SK-N-SH (cell line): ENCODE data around the gene MYCBPAP. TPM values are rescaled to one million over a fixed set of nuclear protein-coding genes. Genes with fewer than 3 reads are reported as not detected.

Experiments used
- CTCF ChIA-PET: fragments of 300-600, 350-600 bp; formaldehyde crosslinking; extraction: SDS; loops from one replicate; lab custom pipeline; 2021; lab: Yijun Ruan, JAX
- POLR2A ChIA-PET: fragments of 350-600 bp; sonication (Branson Sonifier 250); formaldehyde crosslinking; extraction: SDS; loops from one replicate; lab custom pipeline; 2020; ENCODE audit warnings: antibody characterized with exemption, inconsistent platforms; lab: Yijun Ruan, JAX
- DNase-seq: peaks from one replicate; pipeline ENCODE4 v3.0.0; 2012
- H2AFZ ChIP-seq: fragments of 200-600 bp; sonication (generic); 2 replicates; pipeline ENCODE4 v1.8.1; 2016; ENCODE audit warnings: antibody characterized with exemption, mild to moderate bottlenecking, low read depth
- H3F3A ChIP-seq: fragments of 200-600 bp; sonication (generic); replicated peaks from 2 replicates; pipeline ENCODE3; 2016; ENCODE audit warnings: antibody characterized with exemption, mild to moderate bottlenecking; ENCODE audit not compliant: insufficient read depth
- H3K27ac ChIP-seq, 2 experiments: fragments of 200-500 bp in 1 of 2; fragments of 200-600 bp in 1 of 2; sonication (Bioruptor generic) in 1 of 2; sonication (generic), shearing (Covaris generic) in 1 of 2; 2 replicates each; pipeline versions ENCODE4 v1.5.1 to v1.6.1; 2014 to 2016; ENCODE audit warnings: low read depth in 2 of 2, inconsistent platforms in 1 of 2, low read length in 1 of 2, mild to moderate bottlenecking in 1 of 2, mixed read lengths in 1 of 2
- H3K27me3 ChIP-seq: fragments of 200-600 bp; sonication (generic), shearing (Covaris generic); 2 replicates; pipeline ENCODE4 v1.6.1; 2016; ENCODE audit warnings: mixed run types; ENCODE audit not compliant: insufficient read depth
- H3K36me3 ChIP-seq, 2 experiments: fragments of 200-500 bp in 1 of 2; fragments of 200-600 bp in 1 of 2; sonication (Bioruptor generic) in 1 of 2; sonication (generic) in 1 of 2; replicated peaks in 1 of 2; 2 replicates each; pipeline versions ENCODE3 to v1.5.1; 2014 to 2016; ENCODE audit warnings: low read length in 1 of 2, mild to moderate bottlenecking in 1 of 2; ENCODE audit not compliant: insufficient read depth in 2 of 2, control insufficient read depth in 1 of 2
- H3K4me1 ChIP-seq, 2 experiments: fragments of 200-500 bp in 1 of 2; fragments of 200-600 bp in 1 of 2; sonication (Bioruptor generic) in 1 of 2; sonication (generic), shearing (Covaris generic) in 1 of 2; 2 replicates each; pipeline versions ENCODE4 v1.5.1 to v1.6.1; 2014 to 2016; ENCODE audit warnings: low read depth in 1 of 2, low read length in 1 of 2, mixed run types in 1 of 2; ENCODE audit not compliant: insufficient read depth in 2 of 2, control insufficient read depth in 1 of 2
- H3K4me2 ChIP-seq: fragments of 200-600 bp; sonication (generic), shearing (Covaris generic); 2 replicates; pipeline ENCODE4 v1.6.1; 2017; ENCODE audit warnings: mixed run types
- H3K4me3 ChIP-seq, 2 experiments: fragments of 200-500 bp in 1 of 2; fragments of 200-600 bp in 1 of 2; sonication (Bioruptor generic) in 1 of 2; sonication (generic), shearing (Covaris generic) in 1 of 2; 2 replicates each; pipeline versions ENCODE4 v1.5.1 to v1.8.1; 2014 to 2016; ENCODE audit warnings: low read depth in 2 of 2, inconsistent platforms in 1 of 2, low read length in 1 of 2, mild to moderate bottlenecking in 1 of 2, mixed read lengths in 1 of 2, moderate library complexity in 1 of 2
- H3K79me2 ChIP-seq: fragments of 200-600 bp; sonication (generic); 2 replicates; pipeline ENCODE4 v1.8.1; 2017; ENCODE audit warnings: mild to moderate bottlenecking; ENCODE audit not compliant: insufficient read depth
- H3K9ac ChIP-seq: fragments of 200-600 bp; sonication (generic); 2 replicates; pipeline ENCODE4 v1.6.1; 2017; ENCODE audit warnings: mixed run types
- H3K9me2 ChIP-seq: fragments of 200-600 bp; sonication (generic); 2 replicates; pipeline ENCODE4 v1.6.1; 2017; ENCODE audit warnings: mixed run types
- H3K9me3 ChIP-seq: fragments of 200-600 bp; sonication (generic); 2 replicates; pipeline ENCODE4 v1.6.1; 2017; ENCODE audit warnings: mixed run types, mild to moderate bottlenecking, moderate library complexity
- H4K20me1 ChIP-seq: fragments of 200-600 bp; sonication (generic); 2 replicates; pipeline ENCODE4 v1.6.1; 2017; ENCODE audit warnings: mild to moderate bottlenecking, mixed run types; ENCODE audit not compliant: insufficient read depth
- CTCF ChIP-seq: fragments of 200-600 bp; sonication (generic); IDR thresholded peaks from 2 replicates; pipeline ENCODE4 v1.6.1; 2017; ENCODE audit warnings: antibody characterized with exemption, mild to moderate bottlenecking, moderate library complexity
- ELF1 ChIP-seq: IDR thresholded peaks from 2 replicates; pipeline ENCODE4 v1.4.0; 2012
- EP300 ChIP-seq, 2 experiments: IDR thresholded peaks; 2 replicates each; pipeline versions ENCODE4 v1.4.0 to v1.6.1; 2012; ENCODE audit warnings: borderline replicate concordance in 1 of 2, low read depth in 1 of 2, low read length in 1 of 2
- EZH2phosphoT487 ChIP-seq: fragments of 200-600 bp; sonication (generic); IDR thresholded peaks from 2 replicates; pipeline ENCODE4 v1.6.1; 2017; ENCODE audit warnings: low read depth, mixed run types, mild to moderate bottlenecking, antibody characterized with exemption, moderate library complexity, borderline replicate concordance
- FOXM1 ChIP-seq: IDR thresholded peaks from 2 replicates; pipeline ENCODE4 v1.4.0; 2012; ENCODE audit warnings: low read depth, mild to moderate bottlenecking
- GABPA ChIP-seq: IDR thresholded peaks from 2 replicates; pipeline ENCODE4 v1.4.0; 2012; ENCODE audit warnings: low read depth, mild to moderate bottlenecking
- GATA2 ChIP-seq: sonication (generic); formaldehyde crosslinking; IDR thresholded peaks from 2 replicates; pipeline ENCODE4 v1.5.0; 2020; ENCODE audit warnings: mild to moderate bottlenecking, missing genetic modification reagents
- IRF3 ChIP-seq: fragments of 150-350 bp; IDR thresholded peaks from 2 replicates; pipeline ENCODE4 v1.6.1; 2016; ENCODE audit warnings: mild to moderate bottlenecking, low read depth, low read length
- JUND ChIP-seq: IDR thresholded peaks from 2 replicates; pipeline ENCODE4 v1.4.0; 2012
- MAX ChIP-seq: IDR thresholded peaks from 2 replicates; pipeline ENCODE4 v1.4.0; 2012; ENCODE audit warnings: low read depth
- MXI1 ChIP-seq: IDR thresholded peaks from 2 replicates; pipeline ENCODE4 v1.6.1; 2012; ENCODE audit warnings: mild to moderate bottlenecking, low read depth, low read length, improper control_type of control experiment
- PBX3 ChIP-seq: IDR thresholded peaks from 2 replicates; pipeline ENCODE4; 2012
- RCOR1 ChIP-seq: fragments of 150-350 bp; IDR thresholded peaks from 2 replicates; pipeline ENCODE4 v1.6.1; 2017; ENCODE audit warnings: antibody characterized with exemption, low read length
- RXRA ChIP-seq: IDR thresholded peaks from 2 replicates; pipeline ENCODE4 v1.4.0; 2012; ENCODE audit warnings: low read depth, mild to moderate bottlenecking, borderline replicate concordance
- SIN3A ChIP-seq: IDR thresholded peaks from 2 replicates; pipeline ENCODE4 v1.6.1; 2012; ENCODE audit warnings: low read depth, mild to moderate bottlenecking, low read length, moderate library complexity, borderline replicate concordance
- SMC3 ChIP-seq: IDR thresholded peaks from 2 replicates; pipeline ENCODE4 v1.6.1; 2012; ENCODE audit warnings: low read depth, low read length, improper control_type of control experiment
- TEAD4 ChIP-seq: IDR thresholded peaks from 2 replicates; pipeline ENCODE4 v1.4.0; 2012; ENCODE audit warnings: mild to moderate bottlenecking, borderline replicate concordance; ENCODE audit not compliant: insufficient read depth
- YY1 ChIP-seq: IDR thresholded peaks from 2 replicates; pipeline ENCODE4 v1.4.0; 2012; ENCODE audit warnings: low read depth, mild to moderate bottlenecking
- WGBS: methylation state at CpG from one replicate; pipeline ENCODE4 v1.1.6; 2017; ENCODE audit warnings: low lambda C conversion rate; 5-methylcytosine and 5-hydroxymethylcytosine counted together
- polyA plus RNA-seq, 3 experiments: library from polyadenylated mRNA; depleted of rRNA; stranded (reverse); fragments of >200 nt; gene quantifications; 2 replicates each; pipeline ENCODE4 v1.2.3, GENCODE V29; 2012

The MYCBPAP gene
- polyA plus RNA-seq, 1 of the 3 experiments (the other 2 are of a cell fraction) = 2.4 TPM

GRCh38 chr17:50569592-50569991, 61.4 kb downstream of the MYCBPAP start:
- Histone ChIP-seq H4K20me1 (no peaks in the 10 kb centered on the region), H3K4me1 (peaks cover 8 to 50% of the 10 kb centered on the region in 2 experiments), H2AFZ (no peak overlapping the region), H3K9ac (no peak overlapping the region), H3K4me3 (no peak overlapping the region), H3K27me3 (no peaks in the 10 kb centered on the region; the same call in 1 of the 2 replicates), H3K9me3 (no peaks in the 10 kb centered on the region), H3K27ac (no peak overlapping the region), H3K9me2 (no peaks in the 10 kb centered on the region), H3K79me2 (no peaks in the 10 kb centered on the region), H3K36me3 (no peaks in the 10 kb centered on the region), H3F3A (peaks cover 4% of the 10 kb centered on the region), H3K4me2 (no peak overlapping the region)
- POLR2A ChIA-PET = interaction anchor here (2.0 kb wide), 1 partner anchor 16 kb away, joined by 7 read pairs; no protein-coding TSS in a partner anchor
- CTCF ChIA-PET = interaction anchor here (0.7 to 4.7 kb wide), 10 partner anchors 10 to 61 kb away, joined by 3 to 27 read pairs (median 3); no protein-coding TSS in a partner anchor
- TF ChIP-seq CTCF (no peak), GABPA (no peak), PBX3 (no peak), MAX (no peak), GATA2 (CRISPR knock-in tag) (no peak), FOXM1 (no peak), EZH2phosphoT487 (no peak), EP300 (IDR thresholded peaks at IDR 0.05; ENCODE audit: borderline replicate concordance in 1 of 2, low read depth in 1 of 2, low read length in 1 of 2) (no peak; a peak in 1 of 4 replicates), YY1 (no peak), SIN3A (no peak), TEAD4 (no peak)
- DNase-seq = peak; percentile 67
- WGBS = 86% methylated on average over 7 of the region's 7 CpGs

GRCh38 chr17:50570032-50570431, 61.8 kb downstream of the MYCBPAP start:
- Histone ChIP-seq H3K4me3 (no peak overlapping the region), H3K27me3 (no peaks in the 10 kb centered on the region; the same call in 1 of the 2 replicates), H2AFZ (no peak overlapping the region), H3F3A (peaks cover 4% of the 10 kb centered on the region), H3K4me1 (peaks cover 6 to 49% of the 10 kb centered on the region in 2 experiments; a peak in 3 of 4 replicates), H3K9ac (no peak overlapping the region), H3K36me3 (no peaks in the 10 kb centered on the region), H3K9me2 (no peaks in the 10 kb centered on the region), H3K9me3 (no peaks in the 10 kb centered on the region), H3K4me2 (no peak overlapping the region), H4K20me1 (no peaks in the 10 kb centered on the region), H3K27ac (no peak overlapping the region; a peak in 1 of 4 replicates), H3K79me2 (no peaks in the 10 kb centered on the region)
- POLR2A ChIA-PET = interaction anchor here (2.0 kb wide), 1 partner anchor 15 kb away, joined by 7 read pairs; no protein-coding TSS in a partner anchor
- DNase-seq = no peak
- WGBS = 92% methylated on average over 8 of the region's 8 CpGs
- CTCF ChIA-PET = interaction anchor here (0.7 to 4.7 kb wide), 12 partner anchors 9 to 110 kb away, joined by 3 to 27 read pairs (median 3); no protein-coding TSS in a partner anchor
- no peak for TF ChIP-seq EZH2phosphoT487
- no peak for TF ChIP-seq RCOR1
- TF ChIP-seq RXRA = no peak
- TF ChIP-seq MXI1 = no peak
- TF ChIP-seq SMC3 = no peak
- TF ChIP-seq GABPA = no peak
- no peak for TF ChIP-seq ELF1
- TF ChIP-seq IRF3 = no peak
- no peak for TF ChIP-seq EP300 (IDR thresholded peaks at IDR 0.05; ENCODE audit: borderline replicate concordance in 1 of 2, low read depth in 1 of 2, low read length in 1 of 2)
- TF ChIP-seq YY1 = no peak
- TF ChIP-seq GATA2 (CRISPR knock-in tag) = no peak
- TF ChIP-seq JUND = no peak
